NCI-H2171 treated with DMSO at 0.1 percent for 48 hours (cell line): ENCODE data around the gene COL15A1.

Experiments
- DNase-seq: peaks from one replicate; lab custom pipeline; 2025; lab: John Stamatoyannopoulos, UW

COL15A1 gene

DNA sequence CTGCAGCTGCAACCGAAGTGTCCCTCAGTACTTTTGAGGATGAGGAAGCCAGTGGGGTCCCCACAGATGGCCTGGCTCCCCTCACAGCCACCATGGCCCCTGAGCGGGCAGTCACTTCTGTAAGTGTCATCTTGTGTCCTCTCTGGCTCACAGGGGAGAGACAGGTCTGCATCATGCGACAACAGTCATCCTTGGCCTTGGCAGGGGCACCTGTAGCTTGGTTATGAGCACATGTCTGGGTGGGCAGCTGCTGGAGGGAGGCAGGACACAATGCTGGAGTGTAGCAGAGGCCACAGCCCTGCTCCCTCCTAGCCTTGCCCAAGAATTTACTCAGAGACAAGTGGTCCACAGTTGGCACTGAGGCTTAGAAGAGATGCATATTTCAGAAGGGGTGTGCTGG, 71.7 kb downstream of the COL15A1 start:
- no peak for DNase-seq

DNA sequence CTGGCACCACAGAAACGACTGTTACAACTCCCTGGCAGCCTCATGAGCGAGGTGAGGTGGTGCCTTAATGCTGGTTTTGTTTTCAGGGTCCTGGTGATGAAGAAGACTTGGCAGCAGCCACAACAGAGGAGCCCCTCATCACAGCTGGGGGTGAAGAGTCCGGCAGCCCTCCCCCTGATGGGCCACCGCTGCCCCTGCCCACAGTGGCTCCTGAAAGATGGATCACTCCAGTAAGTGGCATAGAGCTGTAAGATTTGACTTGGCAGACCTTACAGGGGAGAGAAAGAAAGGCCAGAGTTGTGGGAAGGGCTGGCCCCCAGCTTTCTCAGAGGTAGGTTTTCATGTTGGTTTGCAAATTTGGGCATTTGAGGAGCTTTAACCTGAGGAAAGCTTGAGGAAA, 72.2 kb downstream of the COL15A1 start:
- no peak for DNase-seq

DNA sequence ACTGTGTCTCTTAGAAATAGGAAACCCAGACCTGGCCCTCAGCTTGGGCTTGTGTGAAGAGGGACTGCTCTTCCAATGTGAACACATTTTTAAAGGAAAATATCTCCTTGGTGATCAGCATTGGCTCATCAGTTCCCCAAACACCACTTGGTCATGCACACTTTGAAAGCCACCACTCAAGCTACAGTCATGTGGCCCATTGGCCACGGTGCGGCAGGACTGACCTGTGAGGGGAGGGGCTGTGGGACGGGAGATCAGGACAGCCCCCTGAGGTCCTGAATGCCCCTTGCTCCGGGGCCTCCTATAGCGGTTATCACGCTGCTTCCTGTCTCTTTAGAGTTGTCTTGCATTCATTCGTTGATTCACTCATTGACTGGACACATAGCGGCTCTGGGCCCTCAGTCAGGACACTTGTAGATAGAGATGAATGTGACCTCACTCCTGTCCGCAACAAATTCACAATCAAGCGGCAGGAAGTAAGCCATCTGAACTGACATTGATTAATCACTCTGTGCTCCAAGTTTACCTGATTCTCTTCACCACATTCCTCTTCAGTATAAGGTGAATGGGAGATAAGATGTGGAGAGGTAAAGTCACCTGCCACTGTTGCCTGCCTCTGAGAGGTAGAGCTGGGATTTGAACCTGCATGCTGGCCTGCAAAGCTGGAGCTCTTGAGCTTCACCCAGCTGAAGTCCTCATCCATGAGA, 73.1 kb downstream of the COL15A1 start:
- no peak for DNase-seq

DNA sequence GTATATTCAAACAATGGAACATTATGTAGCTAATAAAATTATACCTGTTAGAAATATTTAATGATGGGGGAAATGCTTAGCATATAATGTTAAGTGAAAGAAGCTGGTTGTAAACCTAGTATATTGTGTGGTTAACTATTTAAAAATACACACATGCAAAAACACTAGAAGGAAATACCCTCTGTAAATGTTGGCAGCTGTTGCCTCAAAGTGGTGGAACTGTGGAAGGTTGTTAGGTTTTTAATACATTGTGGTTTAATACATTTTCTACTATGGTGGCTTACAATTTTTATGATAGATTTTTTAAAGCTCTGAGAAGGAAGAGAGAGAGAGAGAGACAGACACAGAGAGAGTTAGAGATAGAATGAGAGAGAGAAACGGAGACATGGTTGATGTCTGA, 74.9 kb downstream of the COL15A1 start:
- DNase-seq, result no peak

DNA sequence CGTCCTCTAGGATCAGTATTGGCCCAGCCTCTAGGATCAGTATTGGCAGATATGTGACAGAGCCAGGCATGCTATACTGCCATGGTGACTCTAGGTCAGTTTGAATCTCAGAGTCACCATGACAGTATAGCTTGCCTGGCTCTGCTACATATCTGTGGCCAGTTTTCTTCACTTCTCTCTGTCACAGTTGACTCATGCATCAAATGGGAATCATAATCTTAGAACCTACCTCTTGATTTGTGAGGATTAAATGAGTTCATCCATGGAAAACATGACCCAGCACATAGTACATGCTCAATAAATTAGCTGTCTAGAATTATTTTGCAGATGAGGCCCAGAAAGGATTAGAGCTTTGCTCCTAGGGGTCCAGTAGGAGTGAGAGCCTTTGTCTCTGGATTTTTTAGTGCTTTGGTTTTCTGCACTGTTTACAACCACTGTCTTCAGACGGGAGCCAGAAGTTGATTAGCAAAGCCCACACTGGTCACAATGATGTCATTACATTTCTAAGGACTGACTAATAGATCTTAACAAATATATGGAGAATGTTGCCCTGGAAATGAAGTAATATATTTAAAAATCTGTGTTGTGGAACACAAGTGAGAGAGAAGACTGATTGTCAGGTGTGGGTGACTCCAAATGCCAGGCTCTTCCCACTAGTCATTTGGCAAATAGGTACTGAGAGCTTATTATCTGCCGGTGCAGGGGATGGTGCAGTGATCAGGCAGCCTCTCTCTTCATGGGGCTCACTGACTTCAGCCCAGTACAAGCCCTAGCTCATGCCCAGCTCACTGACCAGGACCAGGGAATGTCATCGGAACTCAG, 76.0 kb downstream of the COL15A1 start:
- DNase-seq, result no peak

DNA sequence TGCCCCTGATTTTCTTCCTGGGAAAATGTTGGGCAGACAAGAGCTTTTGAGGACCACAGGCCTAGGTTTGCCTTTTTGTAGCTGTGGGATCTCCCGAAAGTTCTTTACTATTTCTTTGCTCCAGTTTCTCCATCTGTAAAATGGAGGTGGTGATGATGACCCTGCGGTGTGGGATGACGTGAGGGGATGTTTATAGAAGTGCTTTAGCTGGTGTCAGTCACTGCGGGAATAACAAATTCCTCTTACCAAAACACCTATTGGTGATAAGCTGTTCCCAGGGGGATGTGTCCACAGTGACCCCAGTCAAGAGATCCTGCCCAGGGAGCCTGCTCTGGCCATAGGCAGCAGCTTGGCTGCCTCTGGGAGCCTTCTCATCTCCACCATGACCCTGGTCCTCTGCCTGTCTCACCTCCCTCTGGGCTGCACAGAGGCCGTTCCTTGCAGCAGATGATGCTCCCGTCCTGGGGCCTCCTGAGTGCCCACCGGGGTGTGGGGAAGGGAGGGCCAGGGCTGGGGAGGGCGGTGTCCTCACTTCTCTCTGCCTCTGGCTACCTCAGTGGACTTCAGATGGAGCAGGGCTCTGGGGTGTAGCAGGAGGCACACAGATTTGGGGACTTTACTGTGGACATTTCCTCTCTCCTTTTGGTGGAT, 77.2 kb downstream of the COL15A1 start:
- no peak for DNase-seq

DNA sequence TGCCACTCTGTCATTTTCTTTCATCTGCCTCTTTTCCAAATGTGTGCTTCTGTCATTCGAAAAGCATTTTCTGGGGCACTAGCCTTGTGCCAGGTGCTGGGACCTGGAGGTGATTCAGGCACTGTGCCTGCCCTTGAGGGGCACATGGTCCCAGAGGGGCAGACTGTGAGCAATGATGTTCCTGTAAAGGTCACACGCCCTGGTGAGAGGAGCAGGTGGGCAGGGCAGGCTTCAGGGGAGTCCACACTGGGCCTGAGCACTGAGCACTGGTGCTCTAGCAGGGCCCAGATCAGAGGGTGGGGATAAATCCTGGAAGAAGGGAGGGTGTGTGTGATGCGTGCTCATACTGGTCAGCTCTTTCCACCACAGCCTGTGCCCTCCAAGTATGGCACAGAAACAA, 77.8 kb downstream of the COL15A1 start:
- DNase-seq, result no peak

DNA sequence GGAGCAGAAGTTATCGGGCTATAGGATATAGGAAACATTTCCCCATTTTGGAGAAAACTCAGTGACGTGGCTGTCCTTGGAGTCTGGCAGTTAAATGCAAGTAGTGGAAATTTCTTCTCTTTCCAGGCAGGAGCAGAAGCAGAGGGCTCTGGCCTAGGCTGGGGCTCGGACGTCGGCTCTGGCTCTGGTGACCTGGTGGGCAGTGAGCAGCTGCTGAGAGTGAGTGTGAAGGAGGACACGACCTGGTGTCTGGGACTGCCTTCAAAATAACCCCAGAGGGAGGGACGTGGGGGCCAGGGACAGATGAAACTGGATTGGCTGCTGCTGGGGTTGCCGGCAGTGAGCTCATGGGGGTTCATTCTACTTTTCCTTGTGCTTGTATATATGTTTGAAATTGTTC, 79.5 kb downstream of the COL15A1 start:
- no peak for DNase-seq

DNA sequence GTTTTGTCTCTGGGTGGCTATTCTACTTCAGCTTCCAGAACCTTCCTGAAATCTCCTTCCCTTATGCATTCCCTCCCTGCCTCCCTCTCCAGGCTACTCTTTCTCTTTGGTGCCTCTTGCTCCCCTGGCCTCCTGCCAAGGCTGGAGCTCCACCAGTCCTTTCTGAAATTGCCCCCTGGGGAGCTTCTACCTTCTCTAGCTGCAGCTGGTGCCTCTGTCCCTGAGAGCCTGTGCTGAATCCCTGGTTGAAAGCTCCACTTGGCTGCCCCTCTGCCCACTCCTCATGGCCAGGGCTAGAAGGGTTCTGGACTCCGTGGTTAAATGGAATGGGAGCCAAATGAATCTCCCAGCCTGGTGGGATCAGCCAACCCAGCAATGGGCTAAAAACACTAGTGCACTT, 80.1 kb downstream of the COL15A1 start:
- DNase-seq, result peak; percentile 95

DNA sequence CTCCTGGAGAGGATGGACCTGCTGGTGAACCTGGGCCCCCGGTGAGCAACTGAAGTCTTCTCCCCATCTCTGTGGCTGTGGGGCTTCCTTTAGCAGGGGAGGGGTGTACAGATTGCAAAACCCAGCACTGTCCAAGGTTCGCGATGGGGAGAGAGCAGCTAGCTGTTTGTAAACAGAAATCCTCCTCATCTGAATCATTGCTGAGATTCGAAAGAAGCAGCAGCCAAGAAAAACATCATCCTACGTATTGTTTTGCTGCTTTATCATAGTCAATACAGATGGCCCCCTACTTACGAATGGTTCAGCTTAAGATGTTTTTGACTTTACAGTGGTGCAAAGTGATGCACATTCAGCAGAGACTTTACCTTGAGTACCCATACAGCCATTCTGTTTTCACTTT, 81.3 kb downstream of the COL15A1 start:
- DNase-seq, result no peak

DNA sequence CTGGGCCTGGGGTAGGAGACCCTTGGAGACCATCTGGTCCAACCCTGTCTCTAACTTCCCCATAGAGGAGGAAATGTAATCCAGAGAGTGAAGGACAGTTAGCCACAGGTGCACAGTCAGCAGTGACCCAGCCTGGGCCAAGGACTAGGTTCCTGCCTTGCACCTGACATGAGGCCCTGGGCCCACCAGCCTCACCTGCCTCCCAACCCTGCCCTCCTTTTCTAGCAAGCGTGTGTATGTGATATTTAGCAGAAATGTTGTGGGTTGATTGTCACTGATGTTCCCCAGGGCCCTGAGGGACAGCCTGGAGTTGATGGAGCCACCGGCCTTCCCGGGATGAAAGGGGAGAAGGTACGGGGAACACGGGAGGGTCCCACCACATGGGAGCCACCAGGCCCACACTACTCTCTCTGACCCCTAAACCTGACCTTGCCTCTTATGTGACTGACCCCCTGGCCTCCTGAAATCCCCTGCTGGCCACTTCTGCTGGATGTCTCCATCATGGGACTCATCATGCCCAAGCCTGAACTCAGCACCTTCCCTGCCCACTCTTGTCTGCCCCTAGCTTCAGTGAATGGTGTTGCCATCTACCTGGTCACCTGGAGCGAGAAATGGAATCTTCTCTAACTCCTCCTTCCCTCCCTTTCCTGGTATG, 82.0 kb downstream of the COL15A1 start:
- no peak for DNase-seq

DNA sequence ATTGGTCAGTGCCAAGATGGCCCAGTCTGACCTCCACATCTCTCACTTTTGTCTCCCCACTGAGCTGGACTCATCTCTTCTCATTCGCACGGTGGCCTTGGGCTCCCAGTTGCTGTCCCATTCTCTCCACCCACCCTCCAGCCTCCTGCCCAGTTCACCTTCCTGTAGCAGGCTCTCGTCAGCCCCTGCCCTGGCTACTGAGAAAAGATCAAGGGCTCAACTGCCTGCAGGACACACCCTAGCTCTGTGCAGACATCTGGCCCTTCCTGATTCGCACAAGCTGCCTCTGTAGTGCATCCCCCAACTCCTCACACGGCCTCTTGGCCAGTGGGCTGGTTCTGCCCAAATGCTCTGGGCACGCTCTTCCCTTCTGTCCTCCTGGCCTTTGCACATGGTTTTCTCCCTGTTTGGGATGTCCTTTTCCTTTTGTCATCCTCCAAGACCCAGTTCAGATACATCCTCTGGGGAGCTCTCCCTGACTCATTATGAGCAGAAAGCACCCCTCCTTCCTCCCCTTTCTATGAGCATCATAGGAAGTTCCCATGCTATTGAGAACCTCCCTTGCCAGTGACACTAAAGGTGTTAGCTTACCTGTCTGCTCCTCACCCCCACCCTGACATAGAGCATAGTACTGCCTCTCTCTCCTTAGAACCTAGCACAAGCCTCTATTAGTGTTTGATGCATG, 82.7 kb downstream of the COL15A1 start:
- DNase-seq, result no peak

DNA sequence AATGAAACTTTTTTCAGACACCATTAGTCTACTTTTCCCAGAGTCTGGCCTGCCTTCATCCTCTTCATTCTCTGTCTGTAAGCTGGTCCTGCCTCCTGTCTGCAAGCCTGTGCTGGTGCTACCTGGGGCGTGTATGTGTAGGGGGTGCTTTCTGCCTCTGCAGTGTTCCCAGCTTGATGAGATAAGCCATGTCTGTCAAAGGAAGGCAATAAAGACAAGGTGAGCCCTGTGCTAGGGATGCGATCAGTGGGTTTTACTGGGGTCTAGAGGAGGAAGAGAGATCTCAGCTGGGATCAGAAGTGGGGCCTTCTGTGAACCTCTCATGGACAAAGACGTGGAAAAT, 83.2 kb downstream of the COL15A1 start:
- no peak for DNase-seq

DNA sequence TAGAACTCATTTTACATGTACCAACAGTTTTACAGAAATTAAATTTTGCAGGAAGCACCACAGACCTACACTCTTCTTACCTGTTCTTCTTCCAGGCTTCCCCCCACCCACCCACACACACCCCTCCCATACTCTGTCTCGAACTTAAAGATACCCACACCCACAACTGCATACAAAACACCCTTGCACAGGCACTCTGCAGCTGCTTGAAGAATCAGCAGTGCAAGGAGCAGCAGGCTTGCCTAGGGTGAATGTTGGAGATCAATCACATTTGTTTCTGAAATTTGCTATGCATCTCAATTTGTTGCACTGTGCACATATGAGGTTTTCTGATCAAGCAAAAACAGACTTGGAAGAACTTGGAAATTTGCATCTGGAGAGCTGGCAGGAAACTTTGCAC, 83.7 kb downstream of the COL15A1 start:
- no peak for DNase-seq

DNA sequence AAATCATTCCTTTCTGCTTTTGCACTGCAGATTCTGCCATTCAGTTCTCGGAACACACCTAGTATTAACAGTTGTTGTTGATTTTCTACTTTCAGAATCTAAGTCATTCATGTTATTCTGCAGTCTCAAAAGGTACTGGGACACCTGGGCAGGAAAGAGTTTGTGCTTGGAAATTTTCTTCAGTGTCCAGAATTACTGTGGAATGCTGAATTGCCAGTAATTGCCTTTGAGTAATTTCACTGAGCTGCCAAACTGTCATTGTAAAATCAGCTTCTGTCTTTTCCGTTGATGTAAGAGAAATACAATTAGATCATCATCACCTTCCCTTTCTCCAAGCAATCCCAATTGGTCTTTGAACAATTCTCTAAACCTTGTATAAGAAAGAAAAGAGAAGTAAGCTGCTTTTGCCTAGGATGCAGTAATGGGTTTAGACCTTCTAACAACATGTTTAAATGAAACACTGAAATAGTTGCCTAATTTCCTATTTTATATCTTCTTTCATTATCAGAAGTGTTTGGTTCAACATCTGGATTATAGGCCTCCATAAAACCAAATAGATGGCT, 85.5 kb downstream of the COL15A1 start:
- no peak for DNase-seq

DNA sequence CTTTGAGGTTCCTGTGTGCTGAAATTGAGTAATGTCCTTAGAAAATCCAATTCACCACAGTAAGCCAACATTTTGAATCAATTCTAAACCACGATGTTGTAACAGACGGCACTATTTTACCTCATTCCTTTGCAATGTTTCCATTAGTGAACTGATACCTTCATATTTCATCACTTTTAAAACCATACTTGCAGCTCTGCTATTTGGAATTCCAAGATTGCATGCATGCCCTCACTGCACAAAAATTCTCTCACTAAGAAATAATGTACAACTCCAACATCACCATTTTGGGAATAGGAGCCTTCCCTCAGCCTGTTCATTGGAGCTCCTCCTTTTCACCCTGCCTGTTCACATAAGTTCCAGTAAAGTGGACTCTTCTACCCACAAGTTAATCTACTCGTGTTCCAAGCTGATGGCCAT, 86.4 kb downstream of the COL15A1 start:
- no peak for DNase-seq

DNA sequence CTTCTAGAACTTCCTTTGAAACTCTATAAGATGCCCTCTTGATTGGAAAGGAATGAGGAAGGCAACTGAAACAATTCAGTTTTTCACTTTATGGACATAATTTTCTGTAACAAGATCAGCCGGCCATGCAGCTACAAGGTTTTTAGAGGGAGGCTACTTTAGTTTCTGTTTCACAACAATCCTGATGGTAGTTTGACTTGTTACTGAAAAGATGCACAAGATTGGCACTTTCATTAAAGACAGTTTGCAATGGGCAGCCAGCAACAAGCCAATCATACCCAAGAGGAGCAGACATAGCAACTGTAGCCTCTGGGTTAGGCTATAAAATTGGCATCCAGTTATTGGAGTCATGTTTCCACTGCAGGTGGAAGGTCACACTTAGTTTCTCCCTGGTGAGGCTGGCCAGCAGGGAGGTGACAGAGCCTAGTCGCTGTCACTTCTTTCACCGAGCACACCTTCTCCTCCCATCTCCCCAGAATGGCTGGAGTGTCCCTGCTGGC, 87.0 kb downstream of the COL15A1 start:
- DNase-seq, result no peak

DNA sequence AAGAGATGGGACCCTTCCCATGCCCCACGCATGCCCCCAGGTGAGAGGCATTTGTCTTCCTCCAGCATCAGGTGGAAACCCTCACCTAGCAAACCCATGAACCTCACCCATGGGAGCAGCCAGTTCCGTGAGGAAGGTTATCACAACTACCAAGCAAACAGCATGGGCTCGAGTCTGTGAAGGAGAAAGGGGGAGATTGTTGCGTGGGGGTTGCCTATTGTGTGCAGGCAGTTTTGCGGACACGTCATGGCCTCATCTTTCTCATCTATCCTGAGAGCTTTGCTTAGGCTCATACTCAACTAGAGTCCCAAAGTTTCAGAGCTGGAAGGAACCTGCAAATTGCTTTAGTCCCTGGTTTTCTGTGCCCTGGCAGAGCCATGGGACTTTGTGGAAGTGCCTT, 87.6 kb downstream of the COL15A1 start:
- no peak for DNase-seq

DNA sequence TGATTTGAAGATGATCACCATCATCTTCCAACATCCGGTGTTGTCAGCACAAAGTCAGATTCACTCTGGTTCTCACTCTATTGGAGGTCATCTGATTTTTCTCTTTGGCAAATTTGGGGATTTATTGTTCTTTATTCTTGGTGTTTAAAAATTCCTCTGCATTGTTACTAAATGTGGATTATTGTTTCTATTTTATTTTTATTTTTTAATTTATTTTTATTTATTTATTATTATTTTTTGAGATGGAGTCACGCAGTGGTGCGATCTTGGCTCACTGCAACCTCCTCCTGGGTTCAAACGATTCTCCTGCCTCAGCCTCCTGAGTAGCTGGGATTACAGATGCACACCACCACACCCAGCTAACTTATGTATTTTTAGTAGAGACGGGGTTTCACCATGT, 88.3 kb downstream of the COL15A1 start:
- no peak for DNase-seq

DNA sequence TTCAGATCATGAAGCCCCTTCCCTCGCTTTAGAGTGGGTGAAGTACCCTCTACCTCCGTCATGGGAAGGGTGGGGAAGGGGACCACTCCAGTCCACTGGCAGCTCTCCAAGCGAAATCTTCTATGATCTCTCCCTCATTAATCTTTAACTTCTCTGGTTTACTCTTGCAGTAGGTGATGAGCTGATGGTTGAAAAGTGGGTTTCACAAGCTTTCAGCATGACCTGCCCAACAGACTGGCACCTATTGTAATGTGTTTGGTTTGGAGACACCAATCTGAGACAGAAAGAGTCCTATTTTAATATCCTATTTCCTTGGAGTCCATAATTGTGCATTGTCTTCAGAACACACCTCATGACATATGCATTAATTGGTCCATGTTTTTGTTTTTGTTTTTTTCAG, 90.4 kb downstream of the COL15A1 start:
- no peak for DNase-seq

DNA sequence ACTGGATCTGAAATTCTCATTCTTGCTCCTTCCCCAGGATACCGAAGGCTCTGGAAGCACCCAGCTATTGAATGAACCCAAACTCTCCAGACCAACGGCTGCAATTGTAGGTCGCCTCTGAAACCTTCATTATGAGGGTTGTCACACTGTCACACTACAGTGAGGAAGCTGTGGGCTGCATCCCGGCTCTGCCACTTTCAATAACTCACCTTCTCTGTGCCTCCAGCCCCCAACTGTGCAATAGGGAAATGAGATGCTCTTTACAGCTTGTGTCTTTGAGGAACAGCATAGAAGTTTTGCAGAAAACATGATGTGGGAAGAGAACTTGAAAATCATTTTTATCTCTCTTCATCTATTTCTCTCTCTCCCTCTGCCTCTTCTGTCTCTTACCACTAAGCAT, 91.6 kb downstream of the COL15A1 start:
- no peak for DNase-seq
